Spinal cord (tissue), 10 donors: ENCODE results near the gene MAF. TPM values are rescaled to one million over a fixed set of nuclear protein-coding genes. Genes with fewer than 3 reads are reported as not detected.
A peak's percentile ranks its signal among the peaks of the same experiment; 100 is the strongest.

Experiments
- DNase-seq, 6 donors: peaks; one replicate each; pipeline versions ENCODE4 v3.0.0 to v3.0.0-alpha.2; 2013 to 2015; ENCODE audit warnings: low spot score in 6 of 6, low read depth in 4 of 6
- H3K27ac ChIP-seq: one replicate; pipeline ENCODE4 v1.5.1; 2013; ENCODE audit warnings: low read depth, low read length, control low read depth
- H3K27me3 ChIP-seq: one replicate; pipeline ENCODE4 v1.6.1; 2013; ENCODE audit warnings: low read length; ENCODE audit not compliant: control insufficient read depth, insufficient read depth
- H3K36me3 ChIP-seq: one replicate; pipeline ENCODE4 v1.6.1; 2013; ENCODE audit warnings: low read length; ENCODE audit not compliant: control insufficient read depth, insufficient read depth
- H3K4me1 ChIP-seq: one replicate; pipeline ENCODE4 v1.6.1; 2013; ENCODE audit warnings: low read length; ENCODE audit not compliant: control insufficient read depth, insufficient read depth
- H3K4me3 ChIP-seq: one replicate; pipeline ENCODE4 v1.5.1; 2013; ENCODE audit warnings: low read depth, low read length, control low read depth
- H3K9me3 ChIP-seq: one replicate; pipeline ENCODE4 v1.6.1; 2013; ENCODE audit warnings: low read length; ENCODE audit not compliant: control insufficient read depth, insufficient read depth
- whole genome bisulfite sequencing: methylation state at CpG from one replicate; pipeline ENCODE4 v1.1.5; 2013; ENCODE audit warnings: missing lambda C conversion rate; ENCODE audit not compliant: insufficient coverage; 5-methylcytosine and 5-hydroxymethylcytosine counted together
- polyA plus RNA-seq, 2 donors: library from polyadenylated mRNA; unstranded; fragments of 120-200 nt; gene quantifications; one replicate each; pipeline ENCODE4 v1.2.1, GENCODE V29; 2013; ENCODE audit not compliant: insufficient read length in 2 of 2
- total RNA-seq, 2 donors: library from RNA; depleted of rRNA in 1 of 2; stranded (reverse); fragments of 120-200 nt in 1 of 2; fragments of >200 nt in 1 of 2; gene quantifications; one replicate each; pipeline versions ENCODE4 v1.2.3 to v1.2.4, GENCODE V29; 2013 to 2014
- donor health status: healthy.

The MAF gene
- total and polyA plus RNA-seq, 4 donors, result 32.3 to 118 (median 66.3) TPM

DNA sequence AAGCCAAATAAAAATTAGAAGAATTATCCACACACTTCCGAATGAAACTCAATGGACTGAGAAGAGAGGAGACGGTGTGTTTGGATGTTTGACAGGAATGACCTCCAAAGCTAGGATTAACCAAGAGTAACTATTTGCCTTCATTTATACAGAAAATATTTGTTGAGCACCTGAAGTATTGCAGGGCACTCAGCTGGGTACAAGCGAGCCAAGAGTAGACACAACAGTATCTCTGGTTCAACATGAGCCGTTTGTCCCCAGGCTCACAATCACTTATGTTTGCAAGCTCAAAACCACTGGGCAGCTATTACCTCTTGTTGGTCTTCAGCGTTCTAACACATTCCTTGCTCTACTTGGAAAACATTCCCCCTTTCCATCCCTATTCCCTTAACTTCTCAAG lies 38.8 kb downstream of the MAF start:
- no peak overlapping the region for H3K27ac ChIP-seq
- no peak overlapping the region for H3K4me3 ChIP-seq
- H3K36me3 ChIP-seq, result no peaks in the 10 kb centered on the region
- 90% methylated on average over 3 of the region's 5 CpGs for WGBS
- H3K27me3 ChIP-seq, result no peaks in the 10 kb centered on the region
- no peak for DNase-seq
- no peaks in the 10 kb centered on the region for H3K4me1 ChIP-seq
- H3K9me3 ChIP-seq, result no peaks in the 10 kb centered on the region

GRCh38 chr16:79560923-79561322 lies 39.6 kb downstream of the MAF start:
- 100% methylated on average over 1 of the region's 1 CpG for WGBS
- no peak for DNase-seq
- no peak overlapping the region for H3K4me3 ChIP-seq
- H3K4me1 ChIP-seq, result no peaks in the 10 kb centered on the region
- H3K27me3 ChIP-seq, result no peaks in the 10 kb centered on the region
- H3K36me3 ChIP-seq, result no peaks in the 10 kb centered on the region
- H3K27ac ChIP-seq, result no peak overlapping the region
- no peaks in the 10 kb centered on the region for H3K9me3 ChIP-seq

DNA sequence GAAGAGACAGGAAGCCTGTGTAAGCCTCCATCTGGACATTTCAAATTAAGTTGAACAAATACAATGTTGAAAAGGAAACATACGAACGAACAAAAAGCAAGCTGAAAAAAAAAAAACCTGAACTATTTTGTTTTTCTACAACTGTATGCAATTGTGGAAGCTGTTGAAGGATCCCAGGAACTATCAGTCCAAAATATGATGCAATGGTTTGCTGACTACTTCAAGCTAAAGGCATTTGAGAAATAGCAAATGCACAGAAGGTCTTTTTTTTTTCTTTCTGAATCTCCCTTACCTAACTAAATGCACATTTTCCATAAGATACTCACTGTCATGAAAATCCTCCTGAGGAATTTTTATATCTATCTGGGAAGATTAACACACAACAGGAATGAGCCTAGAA lies 40.2 kb downstream of the MAF start:
- Histone ChIP-seq H3K27ac (no peak overlapping the region), H3K9me3 (no peaks in the 10 kb centered on the region), H3K4me1 (no peaks in the 10 kb centered on the region), H3K27me3 (no peaks in the 10 kb centered on the region), H3K4me3 (no peak overlapping the region), H3K36me3 (no peaks in the 10 kb centered on the region)
- no peak for DNase-seq
- no CpG with 5 or more reads among the region's 2 CpGs for WGBS

- Histone ChIP-seq H3K36me3 (no peaks in the 10 kb centered on the region), H3K27me3 (no peaks in the 10 kb centered on the region), H3K27ac (no peak overlapping the region), H3K4me1 (no peaks in the 10 kb centered on the region), H3K9me3 (no peaks in the 10 kb centered on the region), H3K4me3 (no peak overlapping the region)
- DNase-seq, result no peak
- WGBS, result no CpG with 5 or more reads among the region's 1 CpG
Observed at GRCh38 chr16:79559532-79559931, 41.0 kb downstream of the MAF start.

DNA sequence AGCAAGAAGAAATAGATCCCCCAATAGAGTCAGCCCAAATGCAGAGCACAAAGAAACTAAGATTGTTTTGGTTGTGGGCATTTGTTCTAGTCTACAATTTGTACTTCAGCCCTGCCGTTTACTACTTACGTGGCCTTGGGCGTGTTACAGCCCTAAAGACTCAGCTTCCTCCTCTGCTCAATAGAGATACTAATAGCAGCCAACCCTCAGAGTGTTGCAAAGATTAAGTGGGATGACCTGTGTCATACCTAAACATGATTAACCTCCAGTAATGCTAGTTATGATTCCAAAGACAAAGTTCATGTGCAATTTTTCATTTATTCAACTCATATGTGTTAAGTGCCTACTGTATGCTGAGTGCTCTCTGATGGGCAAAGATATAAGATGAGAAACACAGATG lies 43.1 kb downstream of the MAF start:
- Histone ChIP-seq H3K27me3 (no peaks in the 10 kb centered on the region), H3K4me1 (no peaks in the 10 kb centered on the region), H3K36me3 (no peaks in the 10 kb centered on the region), H3K9me3 (no peaks in the 10 kb centered on the region), H3K27ac (no peak overlapping the region), H3K4me3 (no peak overlapping the region)
- no peak for DNase-seq
- WGBS, result no CpG with 5 or more reads among the region's 3 CpGs

DNA sequence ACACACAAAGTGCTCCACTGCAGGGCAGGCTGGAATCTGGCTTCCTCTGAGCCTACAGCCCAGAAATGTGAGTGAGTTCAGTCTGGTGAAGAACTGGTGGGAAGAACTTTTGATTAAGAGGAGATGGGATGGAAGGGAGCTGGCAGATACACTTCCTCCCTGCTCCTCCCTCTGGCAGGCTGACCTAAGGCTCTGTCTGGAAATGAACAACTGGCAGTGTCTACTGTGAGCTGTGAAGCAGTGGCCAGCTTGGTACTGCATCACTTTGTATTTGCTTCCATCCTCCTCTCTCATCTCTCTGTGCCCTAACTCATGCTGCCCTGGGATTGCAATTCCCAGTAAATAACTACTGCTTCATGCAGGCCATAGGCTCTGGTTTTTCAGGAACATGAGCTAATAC lies 45.6 kb downstream of the MAF start:
- H3K4me3 ChIP-seq, result no peak overlapping the region
- peak in 1 of 6 donors; percentile 4 for DNase-seq
- no peaks in the 10 kb centered on the region for H3K9me3 ChIP-seq
- no peaks in the 10 kb centered on the region for H3K27me3 ChIP-seq
- H3K27ac ChIP-seq, result no peak overlapping the region
- no peaks in the 10 kb centered on the region for H3K36me3 ChIP-seq
- H3K4me1 ChIP-seq, result no peaks in the 10 kb centered on the region

- Histone ChIP-seq H3K9me3 (no peaks in the 10 kb centered on the region), H3K36me3 (no peaks in the 10 kb centered on the region), H3K4me3 (no peak overlapping the region), H3K27ac (no peak overlapping the region), H3K27me3 (no peaks in the 10 kb centered on the region), H3K4me1 (no peaks in the 10 kb centered on the region)
- no peak for DNase-seq
- WGBS, result 100% methylated on average over 1 of the region's 2 CpGs
Observed at GRCh38 chr16:79550373-79550772, 50.2 kb downstream of the MAF start.

GRCh38 chr16:79547085-79547484 lies 53.5 kb downstream of the MAF start:
- Histone ChIP-seq H3K27ac (no peak overlapping the region), H3K4me1 (no peaks in the 10 kb centered on the region), H3K27me3 (no peaks in the 10 kb centered on the region), H3K4me3 (no peak overlapping the region), H3K36me3 (no peaks in the 10 kb centered on the region), H3K9me3 (no peaks in the 10 kb centered on the region)
- no peak for DNase-seq
- WGBS, result 100% methylated on average over 5 of the region's 6 CpGs
